Prostate gland (tissue), 2 donors: ENCODE data around the gene C1orf21.

Experiments
- CTCF ChIP-seq, 4 experiments: fragments of 200-600 bp in 2 of 4; fragments of 450-650 bp in 2 of 4; sonication (generic) in 2 of 4; IDR thresholded peaks; 1 replicate in 3 of 4; 2 replicates in 1 of 4; pipeline ENCODE4 v1.5.1; 2016 to 2019; ENCODE audit warnings: antibody characterized with exemption in 4 of 4, mild to moderate bottlenecking in 2 of 4, moderate library complexity in 2 of 4
- POLR2A ChIP-seq: fragments of 450-650 bp; IDR thresholded peaks from one replicate; pipeline ENCODE4 v1.6.1; 2016; ENCODE audit warnings: antibody characterized with exemption, mild to moderate bottlenecking

- TF ChIP-seq POLR2A (no peak), CTCF (IDR thresholded peaks at IDR 0.05) (no peak)
Measured at GRCh38 chr1:184568148-184568547, 181.3 kb downstream of the C1orf21 start.
